ENCODE results near the gene MARCHF9. TPM values are rescaled to one million over a fixed set of nuclear protein-coding genes. Genes with fewer than 3 reads are reported as not detected.

The MARCHF9 gene
- total and polyA plus RNA-seq, 9 donors: 5.0 to 15.2 (median 7.7) TPM

DNA sequence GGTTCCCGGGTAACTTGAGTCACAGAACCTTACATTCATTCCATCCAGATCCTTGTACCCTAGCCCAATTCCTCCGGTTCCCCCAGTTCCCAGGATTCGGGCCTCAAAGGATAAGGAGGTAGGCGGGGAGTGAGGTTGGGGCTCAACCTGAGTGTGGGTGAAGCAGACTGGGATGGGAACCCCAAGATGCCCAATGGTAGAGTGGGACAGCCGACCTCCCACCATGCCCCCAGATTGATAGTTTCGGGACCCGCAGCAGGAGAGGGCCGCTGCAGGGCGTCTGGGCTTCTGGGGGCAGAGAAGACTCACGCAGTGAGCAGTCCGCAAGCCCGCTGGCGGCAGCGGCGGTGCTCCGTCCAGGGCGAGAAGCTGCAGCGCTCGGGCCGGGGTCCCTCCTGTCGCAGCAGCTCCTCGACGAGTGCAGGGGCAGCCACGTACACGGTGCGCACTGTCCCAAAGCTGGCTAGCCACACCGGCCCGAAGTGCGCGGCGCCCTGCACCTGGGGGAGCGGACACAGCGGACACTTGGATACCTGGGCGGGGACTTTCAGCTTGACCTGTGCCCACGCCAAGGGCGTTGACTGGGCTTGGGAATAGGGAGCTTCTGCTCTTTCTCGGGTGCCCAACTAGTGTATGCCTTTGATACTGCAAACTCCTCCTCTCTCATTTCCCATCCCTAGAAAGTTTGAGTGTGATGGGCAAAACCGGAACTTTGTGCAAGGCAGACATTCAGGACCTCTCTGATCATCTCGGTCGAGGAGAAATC is 11.0 kb downstream of the MARCHF9 start:
- Histone ChIP-seq H3K27me3 (no peaks in the 10 kb centered on the region), H3K27ac (no peak overlapping the region), H3K4me3 (peak overlapping the region; percentile 2), H3K36me3 (no peaks in the 10 kb centered on the region), H3K4me1 (ENCODE audit: insufficient read depth) (peaks cover 12% of the 10 kb centered on the region), H3K9me3 (no peaks in the 10 kb centered on the region)
- TF ChIP-seq POLR2A (IDR thresholded peaks at IDR 0.05): no peak
- TF ChIP-seq, protein P1, sequence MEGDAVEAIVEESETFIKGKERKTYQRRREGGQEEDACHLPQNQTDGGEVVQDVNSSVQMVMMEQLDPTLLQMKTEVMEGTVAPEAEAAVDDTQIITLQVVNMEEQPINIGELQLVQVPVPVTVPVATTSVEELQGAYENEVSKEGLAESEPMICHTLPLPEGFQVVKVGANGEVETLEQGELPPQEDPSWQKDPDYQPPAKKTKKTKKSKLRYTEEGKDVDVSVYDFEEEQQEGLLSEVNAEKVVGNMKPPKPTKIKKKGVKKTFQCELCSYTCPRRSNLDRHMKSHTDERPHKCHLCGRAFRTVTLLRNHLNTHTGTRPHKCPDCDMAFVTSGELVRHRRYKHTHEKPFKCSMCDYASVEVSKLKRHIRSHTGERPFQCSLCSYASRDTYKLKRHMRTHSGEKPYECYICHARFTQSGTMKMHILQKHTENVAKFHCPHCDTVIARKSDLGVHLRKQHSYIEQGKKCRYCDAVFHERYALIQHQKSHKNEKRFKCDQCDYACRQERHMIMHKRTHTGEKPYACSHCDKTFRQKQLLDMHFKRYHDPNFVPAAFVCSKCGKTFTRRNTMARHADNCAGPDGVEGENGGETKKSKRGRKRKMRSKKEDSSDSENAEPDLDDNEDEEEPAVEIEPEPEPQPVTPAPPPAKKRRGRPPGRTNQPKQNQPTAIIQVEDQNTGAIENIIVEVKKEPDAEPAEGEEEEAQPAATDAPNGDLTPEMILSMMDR (IDR thresholded peaks at IDR 0.05): no peak
- TF ChIP-seq EP300 (IDR thresholded peaks at IDR 0.05): no peak
- WGBS, 3 donors: 2 to 4% (median 2%) methylated on average over 20 to 40 of the region's 40 CpGs
- no peak for DNase-seq
- intact Hi-C loops (cut with DNase I): no loop called here

DNA sequence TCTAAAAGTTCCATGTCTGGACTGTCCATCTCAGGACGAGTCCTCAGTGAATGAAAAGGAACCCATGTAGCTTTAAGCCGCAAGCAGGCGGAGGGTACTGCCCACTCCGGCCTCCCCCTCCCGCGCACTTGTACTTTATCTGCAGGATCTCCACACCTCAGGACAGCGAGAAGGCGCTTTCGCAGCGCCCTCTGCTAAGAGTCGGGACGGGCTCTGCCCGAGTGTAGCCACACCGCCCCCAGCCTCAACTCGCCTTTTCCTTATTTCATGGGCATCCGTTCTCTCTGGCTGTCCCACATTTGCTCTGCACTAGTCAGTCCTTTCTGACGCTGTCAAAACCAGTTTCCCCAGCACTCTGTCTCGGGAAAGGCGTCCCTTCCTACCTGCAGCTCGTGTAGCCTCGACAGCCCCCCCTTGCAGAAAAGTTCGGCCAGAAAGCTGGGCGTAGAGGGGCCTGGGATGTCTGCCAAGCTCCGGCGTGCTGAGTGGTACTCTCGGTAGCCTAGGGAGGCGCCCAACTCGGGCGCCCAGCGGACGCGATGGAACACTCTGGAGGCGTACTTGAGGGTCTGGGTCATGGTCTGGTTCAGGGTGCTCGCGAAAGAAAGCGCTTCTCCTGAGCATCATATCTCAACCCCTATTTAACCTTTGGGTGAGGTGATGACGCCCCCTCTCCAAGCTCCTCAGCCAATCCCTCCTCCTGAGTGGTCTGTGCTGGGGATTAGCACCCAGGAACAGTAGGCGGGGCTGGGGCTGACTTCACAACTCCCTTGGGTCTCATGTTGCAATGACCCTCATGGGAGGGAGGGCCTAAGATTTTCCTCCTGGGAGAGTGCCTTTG is 11.8 kb downstream of the MARCHF9 start, which contains the start of gene CYP27B1:
Gene CYP27B1 (minus strand): TSS at position 615 of the 841 bp plus-strand sequence. CDS start 37 bp downstream, at position 578.
- Histone ChIP-seq H3K4me1 (ENCODE audit: insufficient read depth) (peaks cover 14% of the 10 kb centered on the region), H3K36me3 (no peaks in the 10 kb centered on the region), H3K27me3 (no peaks in the 10 kb centered on the region), H3K27ac (no peak within 1 kb of the TSS), H3K4me3 (peak within 1 kb of the TSS; percentile 2), H3K9me3 (no peaks in the 10 kb centered on the region)
- WGBS, 3 donors: 3% methylated on average over 32 to 38 of the region's 38 CpGs
- TF ChIP-seq EP300 (IDR thresholded peaks at IDR 0.05) (no peak), POLR2A (IDR thresholded peaks at IDR 0.05) (no peak)
- TF ChIP-seq, protein P1 (IDR thresholded peaks at IDR 0.05): no peak
- intact Hi-C loops (cut with DNase I): no loop called here
- peak in 3 of 5 donors; percentile 59 to 68 (median 67) for DNase-seq

DNA sequence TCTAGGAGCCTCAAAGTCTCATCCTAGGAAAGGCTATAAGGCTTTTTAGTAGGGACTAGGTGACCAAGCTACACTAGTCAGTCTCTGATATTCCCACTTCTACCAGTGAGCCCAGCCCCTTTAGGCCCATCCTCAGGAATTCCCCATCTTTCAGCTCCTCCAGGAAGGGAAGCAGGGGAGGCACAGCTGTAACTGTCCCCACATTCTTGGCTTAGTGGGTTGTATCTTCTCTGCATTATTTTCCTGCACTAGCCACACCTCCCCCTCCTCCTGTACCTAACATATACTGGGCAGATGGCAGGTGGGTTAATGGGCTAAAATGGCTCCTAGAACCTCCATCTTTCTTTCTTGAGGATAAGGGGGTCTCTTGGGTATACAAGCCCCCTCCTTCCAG is 12.4 kb downstream of the MARCHF9 start:
- Histone ChIP-seq H3K9me3 (no peaks in the 10 kb centered on the region), H3K4me3 (no peak overlapping the region), H3K27ac (no peak overlapping the region), H3K27me3 (no peaks in the 10 kb centered on the region), H3K36me3 (no peaks in the 10 kb centered on the region), H3K4me1 (ENCODE audit: insufficient read depth) (peaks cover 14% of the 10 kb centered on the region)
- no peak for DNase-seq
- intact Hi-C loops (cut with DNase I): no loop called here
- TF ChIP-seq POLR2A (IDR thresholded peaks at IDR 0.05) (no peak), EP300 (IDR thresholded peaks at IDR 0.05) (no peak)
- TF ChIP-seq, protein P1 (IDR thresholded peaks at IDR 0.05): no peak

DNA sequence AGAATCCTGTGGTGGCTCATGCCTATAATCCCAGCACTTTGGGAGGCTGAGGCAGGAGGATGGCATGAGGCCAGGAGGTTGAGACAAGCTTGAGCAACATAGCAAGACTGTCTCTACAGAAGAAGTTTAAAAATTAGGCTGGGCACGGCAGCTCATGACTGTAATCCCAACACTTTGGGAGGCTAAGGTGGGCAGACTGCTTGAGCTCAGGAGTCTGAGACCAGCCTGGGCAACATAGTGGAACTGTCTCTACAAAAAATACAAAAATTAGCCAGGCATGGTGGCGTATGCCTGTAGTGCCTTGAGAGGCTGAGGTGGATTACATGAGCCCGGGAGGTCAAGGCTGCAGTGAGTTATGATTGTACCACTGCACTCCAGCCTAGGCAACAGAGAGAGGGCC is 13.0 kb downstream of the MARCHF9 start:
- H3K4me1 ChIP-seq (ENCODE audit: insufficient read depth): peaks cover 14% of the 10 kb centered on the region
- intact Hi-C loops (cut with DNase I): no loop called here
- DNase-seq: no peak

More for the DNA sequence above, 13.0 kb downstream of the MARCHF9 start:
- no peak overlapping the region for H3K27ac ChIP-seq
- no peaks in the 10 kb centered on the region for H3K9me3 ChIP-seq
- no peaks in the 10 kb centered on the region for H3K36me3 ChIP-seq
- H3K4me3 ChIP-seq: no peak overlapping the region
- no peaks in the 10 kb centered on the region for H3K27me3 ChIP-seq
- 83 to 88% (median 87%) methylated on average over 3 of the region's 3 CpGs for WGBS, 3 donors
- no peak for TF ChIP-seq EP300 (IDR thresholded peaks at IDR 0.05)
- TF ChIP-seq, protein P1 (IDR thresholded peaks at IDR 0.05): no peak
- TF ChIP-seq POLR2A (IDR thresholded peaks at IDR 0.05): no peak

Measured in ovary (tissue), 9 donors.